OCI-M2 (cell line): Measurements from ENCODE around the gene RIMBP3C.
"Not testable (repeated sequence)": the region's sequence is repeated elsewhere in the genome, so short reads cannot be mapped to it uniquely, and the experiment has no call there.

Experiments
- DNase-seq: peaks from one replicate; lab custom pipeline; 2025; ENCODE audit not compliant: unreplicated experiment; lab: John Stamatoyannopoulos, UW

Gene RIMBP3C

GRCh38 chr22:21573293-21573734 is 22.1 kb upstream of the RIMBP3C start:
- DNase-seq = no peak

DNA sequence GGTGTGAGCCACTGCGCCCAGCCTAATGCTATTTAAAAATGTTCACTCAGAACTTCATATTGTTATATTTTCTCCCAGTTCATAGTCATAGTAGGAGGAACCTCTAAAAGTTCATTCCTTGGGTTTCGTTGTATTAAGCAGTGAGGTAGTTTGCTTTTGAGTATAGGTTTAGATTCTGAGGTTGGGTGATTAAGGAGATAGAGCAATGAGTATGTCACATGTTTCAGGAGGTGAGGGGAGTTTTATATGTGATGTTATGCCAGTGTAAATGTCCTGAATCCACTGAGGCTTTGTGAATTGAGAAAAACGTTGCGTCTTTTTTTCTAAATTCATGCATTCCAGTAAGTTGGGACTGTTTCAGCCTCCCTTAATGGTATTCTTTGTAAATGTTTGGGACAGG is 20.4 kb upstream of the RIMBP3C start:
- no peak for DNase-seq

DNA sequence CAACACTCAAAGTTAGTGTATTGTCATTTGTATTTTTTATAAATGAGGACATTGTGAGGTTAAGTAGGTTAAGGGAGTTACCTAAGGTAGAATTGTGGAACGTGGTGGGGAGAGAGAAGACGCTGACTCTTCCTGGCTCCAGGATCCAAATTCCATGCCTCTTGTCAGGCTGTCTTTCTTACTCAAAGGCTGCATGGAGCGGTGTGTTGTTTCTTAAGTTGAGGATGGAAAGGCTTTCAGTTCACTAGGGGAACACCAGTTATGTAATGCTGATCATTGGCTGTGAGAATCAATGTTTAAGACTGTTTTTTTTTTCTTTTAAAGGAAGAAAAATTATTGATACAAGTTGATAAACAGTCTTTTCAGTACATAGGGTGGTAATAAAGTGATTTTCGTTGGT is 19.1 kb upstream of the RIMBP3C start:
- no peak for DNase-seq

- DNase-seq = no peak
These were observed 18.4 kb upstream of the RIMBP3C start for GRCh38 chr22:21569459-21570170.

DNA sequence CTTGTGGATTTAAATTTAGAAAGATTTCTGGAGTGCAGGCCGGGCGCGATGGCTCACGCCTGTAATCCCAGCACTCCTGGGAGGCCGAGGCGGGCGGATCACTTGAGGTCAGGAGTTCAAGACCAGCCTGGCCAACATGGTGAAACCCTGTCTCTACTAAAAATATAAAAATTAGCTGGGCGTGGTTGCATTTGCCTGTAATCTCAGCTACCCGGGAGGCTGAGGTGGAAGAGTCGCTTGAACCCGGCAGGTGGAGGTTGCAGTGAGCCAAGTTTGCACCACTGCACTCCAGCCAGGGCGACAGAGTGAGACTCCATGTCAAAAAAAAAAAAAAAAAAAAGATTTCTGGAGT is 17.8 kb upstream of the RIMBP3C start:
- DNase-seq = not testable (repeated sequence)

GRCh38 chr22:21568347-21569075 is 17.2 kb upstream of the RIMBP3C start:
- no peak for DNase-seq

- no peak for DNase-seq
These were observed 16.4 kb upstream of the RIMBP3C start, which contains the start of gene UBE2L3 for GRCh38 chr22:21567456-21568346. TSS of gene UBE2L3 (plus strand) at chr22:21567714. CDS start at chr22:21567745, 31 bp downstream.

DNA sequence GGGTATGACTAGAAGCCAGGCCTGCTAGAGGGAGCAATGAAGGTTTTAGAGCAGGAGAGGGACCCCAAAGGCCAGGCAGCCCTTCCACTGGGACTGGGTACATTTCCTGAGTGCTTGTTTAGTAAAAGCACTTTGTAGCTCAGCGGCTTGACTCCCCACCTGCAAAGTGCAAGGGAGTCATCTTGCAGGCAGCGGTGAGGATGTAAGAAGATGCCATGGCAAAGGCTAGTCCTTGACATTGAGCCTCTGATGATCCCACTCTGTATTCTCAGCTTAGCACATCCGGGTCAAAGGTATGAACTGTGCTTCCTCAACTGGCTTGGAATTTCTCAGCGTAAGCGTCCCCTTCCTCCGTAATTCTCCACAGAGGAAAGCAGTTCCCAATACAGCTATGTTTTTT is 13.2 kb upstream of the RIMBP3C start:
- no peak for DNase-seq

DNA sequence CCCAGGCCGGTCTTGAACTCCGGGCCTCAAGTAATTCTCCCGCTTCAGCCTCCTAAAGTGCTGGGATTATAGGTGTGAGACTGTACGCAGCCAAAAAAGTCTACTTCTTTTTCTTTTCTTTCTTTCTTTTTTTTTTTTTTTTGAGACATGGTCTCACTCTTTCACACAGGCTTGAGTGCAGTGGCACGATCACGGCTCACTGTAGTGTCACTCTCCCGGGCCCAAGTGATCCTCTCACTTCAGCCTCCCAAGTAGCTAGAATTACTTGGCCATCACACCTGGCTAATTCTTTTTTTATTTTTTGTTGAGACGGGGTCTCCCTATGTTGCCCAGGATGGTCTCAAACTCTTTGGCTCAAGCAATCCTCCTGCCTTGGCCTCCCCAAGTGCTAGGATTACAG is 12.7 kb upstream of the RIMBP3C start:
- DNase-seq = no peak

- DNase-seq = not testable (repeated sequence)
These were observed 9.4 kb upstream of the RIMBP3C start for GRCh38 chr22:21560657-21561056.

DNA sequence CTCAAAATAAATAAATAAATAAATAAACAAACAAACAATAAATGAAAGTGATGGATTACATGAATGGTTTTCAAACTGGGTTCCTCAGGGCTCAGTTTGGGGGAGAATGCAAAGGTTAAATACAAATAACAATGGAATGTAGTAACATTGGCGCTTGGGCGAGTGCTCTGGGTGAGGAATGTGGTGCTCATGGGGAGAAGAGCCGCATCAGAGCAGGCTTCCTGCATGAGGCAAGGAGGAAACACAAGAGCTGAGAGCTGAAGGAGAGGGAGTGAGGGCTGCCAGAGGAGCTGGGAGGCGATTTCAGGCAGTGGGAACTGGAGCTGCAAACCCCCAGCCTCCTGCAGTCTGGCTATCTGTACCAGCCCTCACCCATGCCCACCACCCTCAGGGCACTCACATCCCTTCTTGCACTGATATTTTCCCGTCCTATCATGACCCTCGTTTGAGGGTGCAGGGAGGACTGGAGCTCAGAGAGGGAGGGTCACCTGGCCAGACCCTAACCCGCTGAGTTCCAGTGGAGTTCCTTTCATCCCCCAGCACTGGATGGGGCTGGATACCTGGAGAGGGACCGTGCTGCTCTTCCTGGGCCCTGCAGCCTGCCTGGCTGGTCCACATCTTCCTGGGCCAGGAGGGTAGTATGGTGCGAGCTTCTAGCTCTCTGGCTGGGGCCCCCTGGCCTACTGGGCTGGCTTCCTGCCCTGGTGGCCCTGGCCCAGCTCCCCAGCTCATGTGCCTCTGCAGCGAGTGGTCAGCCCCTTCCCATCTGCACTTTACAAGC is 8.3 kb upstream of the RIMBP3C start:
- DNase-seq = not testable (repeated sequence)

DNA sequence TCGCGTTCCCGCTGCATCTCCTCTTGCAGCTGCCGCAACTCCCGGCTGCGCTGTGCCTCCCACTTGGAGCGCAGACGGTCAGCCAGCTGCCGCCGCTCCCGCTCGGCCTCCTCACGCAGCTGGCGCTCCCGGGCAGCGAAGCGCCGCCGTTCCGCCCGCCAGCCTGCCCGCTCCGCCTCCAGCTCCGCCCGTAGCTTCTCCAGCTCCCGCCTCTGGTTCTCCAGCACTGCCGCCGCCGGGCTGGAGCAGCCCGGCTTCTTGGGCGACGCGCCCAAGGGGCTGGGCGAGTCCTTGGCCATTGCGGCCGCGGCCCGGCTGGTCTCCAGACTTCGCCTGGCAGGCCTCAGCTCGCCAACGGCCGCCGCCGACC is 598 bp downstream of the RIMBP3C start:
- DNase-seq = not testable (repeated sequence)

- DNase-seq = not testable (repeated sequence)
These were observed 1.1 kb downstream of the RIMBP3C start for GRCh38 chr22:21550008-21550677.

DNA sequence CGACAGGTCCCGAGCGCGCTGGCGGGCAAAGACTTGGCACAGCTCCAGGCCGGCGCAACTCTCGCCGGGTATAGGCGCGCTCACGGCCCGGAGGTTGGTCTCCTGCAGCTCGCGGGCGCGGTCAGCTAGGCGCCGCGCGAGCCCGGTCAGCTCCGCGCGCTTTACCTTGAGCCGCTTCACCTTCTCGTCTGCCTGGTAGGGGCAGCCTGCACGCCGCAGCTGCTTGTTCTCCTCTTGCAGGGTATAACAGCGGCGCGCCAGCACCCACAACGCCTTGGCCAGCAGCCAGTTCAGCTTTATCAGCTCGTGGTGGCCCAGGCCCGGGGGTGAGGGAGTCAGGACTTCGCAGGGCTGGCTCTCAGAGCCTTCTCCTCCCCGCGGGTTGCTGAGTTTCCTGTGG is 1.7 kb downstream of the RIMBP3C start:
- DNase-seq = not testable (repeated sequence)

DNA sequence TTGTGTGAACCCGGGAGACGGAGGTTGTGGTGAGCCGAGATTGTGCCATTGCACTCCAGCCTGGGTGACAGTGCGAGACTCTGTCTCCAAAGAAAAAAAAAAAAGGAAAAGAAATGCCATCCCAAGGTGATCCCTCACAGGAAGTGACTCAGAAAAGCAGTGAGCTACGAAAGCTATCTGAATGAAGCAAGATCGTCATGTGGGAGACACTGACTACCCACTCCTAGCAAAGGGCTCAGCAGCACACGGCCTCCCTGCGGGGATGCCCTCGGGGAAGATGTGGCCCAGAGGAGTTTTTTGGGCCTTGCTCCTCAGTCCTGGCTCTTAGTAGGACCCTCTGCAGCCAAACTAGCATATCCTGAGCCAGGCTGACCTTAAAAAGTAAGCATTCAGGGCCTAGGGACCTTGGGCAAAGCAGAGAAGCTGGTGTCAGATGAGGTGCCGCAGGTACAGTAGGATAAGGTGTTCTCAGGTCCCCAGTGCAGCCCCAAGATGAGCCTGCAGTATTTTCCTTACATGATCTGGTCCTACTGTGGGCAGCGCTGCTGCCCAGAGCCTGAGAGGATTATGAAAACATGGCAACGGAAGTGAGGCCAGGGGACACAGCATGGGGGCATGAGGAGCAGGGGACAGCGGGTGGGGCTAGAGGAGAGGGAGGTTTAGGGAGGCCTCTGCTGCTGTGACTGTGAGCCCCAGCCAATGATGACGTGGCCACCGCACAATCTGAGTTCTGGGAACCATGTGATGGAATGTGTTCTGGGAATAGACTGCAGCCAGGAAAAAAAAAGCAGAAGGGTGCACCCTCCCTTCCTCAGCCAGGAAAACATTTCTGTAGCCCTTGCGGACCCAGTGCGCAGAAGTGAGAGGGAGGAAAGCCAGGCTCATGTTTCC is 6.6 kb downstream of the RIMBP3C start:
- DNase-seq = not testable (repeated sequence)

- DNase-seq = not testable (repeated sequence)
These were observed 11.4 kb downstream of the RIMBP3C start for GRCh38 chr22:21539862-21540261.

- not testable (repeated sequence) for DNase-seq
These were observed 18.2 kb downstream of the RIMBP3C start for GRCh38 chr22:21532863-21533648.

- DNase-seq = not testable (repeated sequence)
These were observed 19.7 kb downstream of the RIMBP3C start for GRCh38 chr22:21531525-21531924.
